ENCODE results near the gene DOCK8.
"Not testable (repeated sequence)": the region's sequence is repeated elsewhere in the genome, so short reads cannot be mapped to it uniquely, and the experiment has no call there.

Gene DOCK8

GRCh38 chr9:372128-372527 lies 157.5 kb downstream of the DOCK8 start:
- DNase-seq, result no peak

DNA sequence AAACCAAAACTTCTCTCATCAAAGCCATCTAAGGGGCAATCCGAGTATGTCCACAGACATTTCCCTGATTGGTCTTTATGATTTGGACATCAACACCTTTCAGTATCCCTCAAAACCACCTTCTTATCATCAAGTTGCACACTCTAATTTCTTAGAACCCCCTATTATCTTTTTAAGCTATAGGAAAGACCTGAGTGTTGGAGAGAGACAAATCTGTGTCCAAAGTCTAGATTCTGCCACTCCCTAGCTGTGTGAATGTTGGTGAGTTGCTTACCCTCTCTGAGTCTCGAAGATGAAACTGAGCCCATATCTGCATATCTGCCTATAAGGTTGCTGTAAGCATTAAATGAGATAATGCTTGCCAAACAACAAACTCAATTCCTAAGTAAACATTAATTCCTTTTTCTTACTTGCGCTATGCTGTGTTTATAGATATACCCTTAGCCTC lies 159.1 kb downstream of the DOCK8 start:
- no peak for DNase-seq

- no peak for DNase-seq
Measured at GRCh38 chr9:374736-375135, 160.1 kb downstream of the DOCK8 start.

- DNase-seq, result no peak
Measured at GRCh38 chr9:376115-376514, 161.4 kb downstream of the DOCK8 start.

DNA sequence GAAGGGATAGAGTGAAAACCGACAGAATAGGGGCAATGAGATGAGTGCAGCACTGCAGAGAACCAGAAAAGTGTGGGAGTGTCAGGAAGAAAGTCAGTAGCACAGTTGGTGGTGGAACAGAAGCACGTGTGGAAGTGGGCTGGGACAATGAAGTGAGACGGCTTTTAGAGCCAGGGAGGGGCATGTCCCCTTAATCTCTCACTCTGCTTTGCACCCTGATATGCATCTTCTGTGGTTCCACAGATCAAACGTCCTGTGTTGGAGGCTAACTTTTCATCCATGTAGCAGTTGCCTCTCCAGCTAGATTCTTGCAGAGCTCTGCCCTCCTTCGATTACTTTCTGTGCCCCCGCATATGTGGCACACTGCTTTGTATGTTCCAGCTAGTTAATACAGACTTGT lies 163.6 kb downstream of the DOCK8 start:
- no peak for DNase-seq

GRCh38 chr9:382383-382782 lies 167.7 kb downstream of the DOCK8 start:
- no peak for DNase-seq

- no peak for DNase-seq
Measured at GRCh38 chr9:385818-386398, 171.2 kb downstream of the DOCK8 start.

GRCh38 chr9:389159-389558 lies 174.5 kb downstream of the DOCK8 start:
- no peak for DNase-seq

DNA sequence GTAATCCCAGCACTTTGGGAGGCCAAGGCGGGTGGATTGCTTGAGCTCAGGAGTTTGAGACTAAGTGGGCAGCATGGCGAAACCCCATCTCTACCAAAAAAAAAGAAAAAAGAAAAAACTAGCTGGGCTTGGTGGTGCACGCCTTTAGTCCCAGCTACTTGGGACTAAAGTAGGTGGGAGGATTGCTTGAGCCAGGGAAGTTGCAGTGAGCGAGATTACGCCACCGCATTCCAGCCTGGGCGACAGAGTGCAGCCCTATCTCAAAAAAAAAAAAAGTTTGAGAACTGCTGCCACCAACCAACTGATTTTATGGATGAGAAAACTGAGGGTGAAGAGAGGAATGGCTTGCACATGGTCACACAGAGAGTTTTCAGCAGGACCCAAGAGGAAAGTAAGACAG lies 175.1 kb downstream of the DOCK8 start:
- no peak for DNase-seq

- no peak for DNase-seq
Measured at GRCh38 chr9:392077-392804, 177.6 kb downstream of the DOCK8 start.

- DNase-seq, result no peak
Measured at GRCh38 chr9:394347-395052, 179.8 kb downstream of the DOCK8 start.

GRCh38 chr9:396396-396795 lies 181.7 kb downstream of the DOCK8 start:
- no peak for DNase-seq

DNA sequence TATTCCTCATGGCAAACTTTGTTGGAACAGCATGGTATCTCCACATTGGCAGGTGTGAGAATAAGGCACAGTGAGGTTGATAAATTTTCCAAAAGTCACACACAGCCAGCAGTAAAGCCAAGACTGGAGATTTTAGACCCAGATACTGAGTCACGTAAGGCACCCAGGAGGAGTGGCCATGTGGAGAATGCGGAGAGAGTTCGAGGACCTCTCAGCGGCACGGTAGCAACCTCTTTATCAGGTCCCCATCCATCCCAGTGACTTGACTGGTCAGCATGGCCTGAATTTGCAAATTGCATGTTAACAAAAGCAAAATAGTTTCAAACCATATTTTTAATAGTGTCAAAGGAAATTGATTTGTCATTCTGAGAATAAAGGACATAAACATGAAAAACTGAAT lies 183.4 kb downstream of the DOCK8 start:
- DNase-seq, result no peak

DNA sequence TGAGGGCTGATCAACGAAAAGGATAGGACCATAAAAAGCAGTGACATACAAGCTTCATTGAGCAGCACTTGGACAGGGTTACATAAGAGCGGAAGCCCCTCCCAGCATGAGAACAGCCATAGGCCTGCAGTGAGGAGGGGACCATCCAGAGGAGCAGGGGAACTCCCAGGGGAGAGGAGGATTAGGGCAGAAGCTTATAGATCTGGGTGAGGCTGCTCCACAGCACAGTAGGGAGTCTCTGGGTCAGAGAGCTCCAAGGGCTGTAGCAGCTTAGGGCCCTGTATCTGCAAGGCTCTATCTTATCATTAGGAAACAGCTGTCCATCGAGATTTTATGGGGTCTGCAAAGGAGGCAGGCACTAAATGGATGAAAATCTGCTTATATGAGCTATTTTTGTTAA lies 186.6 kb downstream of the DOCK8 start:
- DNase-seq, result no peak

- no peak for DNase-seq
Measured at GRCh38 chr9:404234-404633, 189.6 kb downstream of the DOCK8 start.

GRCh38 chr9:405341-405740 lies 190.7 kb downstream of the DOCK8 start:
- no peak for DNase-seq

DNA sequence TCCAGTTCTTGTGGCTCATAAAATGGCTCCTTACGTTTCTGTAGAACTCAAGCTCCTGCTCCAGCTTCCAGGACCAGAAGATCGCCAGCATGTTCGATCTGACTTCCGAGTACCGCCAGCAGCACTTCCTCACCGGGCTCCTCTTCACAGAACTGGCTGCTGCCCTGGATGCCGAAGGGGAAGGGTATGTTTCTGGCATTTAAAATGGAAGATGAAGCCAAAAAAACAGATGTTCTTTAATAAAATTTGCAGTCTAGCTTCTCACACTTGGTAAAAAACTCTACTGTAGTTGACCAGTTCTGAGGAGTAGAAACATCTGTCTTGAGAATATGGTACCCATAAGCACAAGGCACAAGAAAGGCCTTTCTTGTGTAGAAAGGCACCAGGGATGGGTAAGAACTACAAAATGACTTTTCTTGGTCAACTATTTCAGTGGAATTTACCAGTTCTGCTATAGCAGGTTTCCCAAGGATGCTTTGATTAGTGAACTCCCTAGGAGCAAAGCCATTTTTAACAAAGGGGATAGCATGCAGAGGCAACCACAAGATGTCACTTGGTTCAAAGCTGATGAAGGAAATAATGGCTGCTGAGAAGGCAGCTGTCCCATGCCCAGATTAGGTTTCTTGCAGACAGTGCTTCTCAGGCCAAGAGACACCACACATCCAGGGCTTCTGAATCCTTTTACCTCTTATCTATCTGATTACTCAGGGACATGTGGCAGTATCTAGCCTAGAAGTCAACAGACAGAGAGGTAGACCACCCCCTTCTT lies 192.4 kb downstream of the DOCK8 start:
- DNase-seq, result no peak

GRCh38 chr9:409655-410054 lies 195.0 kb downstream of the DOCK8 start:
- not testable (repeated sequence) for DNase-seq

DNA sequence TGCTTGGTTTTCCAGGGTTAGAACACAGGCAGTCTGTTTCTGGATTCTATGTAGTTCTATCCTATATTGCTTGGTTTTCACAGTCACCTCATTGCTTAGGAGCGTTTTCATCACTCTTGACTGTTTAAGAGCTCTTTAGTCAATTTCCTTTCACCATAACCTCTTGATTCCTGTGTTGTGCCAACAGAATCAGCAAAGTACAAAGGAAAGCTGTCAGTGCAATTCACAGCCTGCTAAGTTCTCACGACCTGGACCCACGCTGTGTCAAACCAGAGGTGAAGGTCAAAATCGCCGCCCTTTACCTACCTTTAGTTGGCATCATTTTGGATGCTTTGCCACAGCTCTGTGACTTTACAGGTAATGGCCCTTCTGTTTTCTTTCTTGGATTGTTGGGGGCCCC lies 199.9 kb downstream of the DOCK8 start:
- DNase-seq, result no peak

GRCh38 chr9:419571-420171 lies 205.0 kb downstream of the DOCK8 start:
- DNase-seq, result no peak

- DNase-seq, result no peak
Measured at GRCh38 chr9:421896-422295, 207.2 kb downstream of the DOCK8 start.

GRCh38 chr9:426264-426663 lies 211.6 kb downstream of the DOCK8 start:
- no peak for DNase-seq

- DNase-seq, result no peak
Measured at GRCh38 chr9:426976-427375, 212.3 kb downstream of the DOCK8 start.

All from activated T-cell treated with anti-CD3 and anti-CD28 coated beads, Interleukin-2, amount 50 U/mL, for 1 hour (primary cell).